ENCODE results near the gene RANBP3.

Gene RANBP3

GRCh38 chr19:5926641-5927440, 51.1 kb downstream of the RANBP3 start:
- TF ChIP-seq CEBPB (IDR thresholded peaks at IDR 0.05), result no peak
- no peak for TF ChIP-seq FOXM1 (IDR thresholded peaks at IDR 0.05; ENCODE audit: borderline replicate concordance, low read depth)
- no peak for TF ChIP-seq USF1 (IDR thresholded peaks at IDR 0.05)
- no peak for TF ChIP-seq CREB1 (IDR thresholded peaks at IDR 0.05; ENCODE audit: low read depth)

- TF ChIP-seq TEAD4 (IDR thresholded peaks at IDR 0.05) (no peak), REST (IDR thresholded peaks at IDR 0.05; ENCODE audit: low read depth) (no peak), USF1 (IDR thresholded peaks at IDR 0.05) (no peak), NFIC (IDR thresholded peaks at IDR 0.05) (no peak), ZBTB7A (IDR thresholded peaks at IDR 0.05; ENCODE audit: low read depth) (no peak), EGR1 (IDR thresholded peaks at IDR 0.05) (no peak), FOXM1 (IDR thresholded peaks at IDR 0.05; ENCODE audit: borderline replicate concordance, low read depth) (no peak)
Observed at GRCh38 chr19:5925830-5926427, 52.0 kb downstream of the RANBP3 start.

GRCh38 chr19:5923356-5923755, 54.6 kb downstream of the RANBP3 start:
- TF ChIP-seq NFIC (IDR thresholded peaks at IDR 0.05) (no peak), EP300 (IDR thresholded peaks at IDR 0.05; ENCODE audit: borderline replicate concordance) (no peak), MAX (IDR thresholded peaks at IDR 0.05) (no peak), CEBPB (IDR thresholded peaks at IDR 0.05) (no peak), EGR1 (IDR thresholded peaks at IDR 0.05) (no peak)

- TF ChIP-seq TCF12 (IDR thresholded peaks at IDR 0.05; ENCODE audit: low read depth), result no peak
- no peak for TF ChIP-seq EP300 (IDR thresholded peaks at IDR 0.05; ENCODE audit: borderline replicate concordance)
- no peak for TF ChIP-seq TAF1 (IDR thresholded peaks at IDR 0.05; ENCODE audit: low read depth)
- TF ChIP-seq EGR1 (IDR thresholded peaks at IDR 0.05), result no peak
- TF ChIP-seq TEAD4 (IDR thresholded peaks at IDR 0.05), result no peak
- no peak for TF ChIP-seq CREB1 (IDR thresholded peaks at IDR 0.05; ENCODE audit: low read depth)
- no peak for TF ChIP-seq RAD21 (IDR thresholded peaks at IDR 0.05; ENCODE audit: low read depth)
- no peak for TF ChIP-seq ZBTB7A (IDR thresholded peaks at IDR 0.05; ENCODE audit: low read depth)
- TF ChIP-seq NFIC (IDR thresholded peaks at IDR 0.05), result no peak
Observed at GRCh38 chr19:5922161-5922545, 55.8 kb downstream of the RANBP3 start.

GRCh38 chr19:5921516-5922160, 56.3 kb downstream of the RANBP3 start:
- TF ChIP-seq TCF12 (IDR thresholded peaks at IDR 0.05; ENCODE audit: low read depth) (no peak), CREB1 (IDR thresholded peaks at IDR 0.05; ENCODE audit: low read depth) (no peak), TEAD4 (IDR thresholded peaks at IDR 0.05) (no peak), NFIC (IDR thresholded peaks at IDR 0.05) (no peak), USF1 (IDR thresholded peaks at IDR 0.05) (no peak), MAX (IDR thresholded peaks at IDR 0.05) (no peak), REST (IDR thresholded peaks at IDR 0.05; ENCODE audit: low read depth) (no peak), FOXM1 (IDR thresholded peaks at IDR 0.05; ENCODE audit: borderline replicate concordance, low read depth) (no peak), RAD21 (IDR thresholded peaks at IDR 0.05; ENCODE audit: low read depth) (no peak), EP300 (IDR thresholded peaks at IDR 0.05; ENCODE audit: borderline replicate concordance) (no peak), ZBTB7A (IDR thresholded peaks at IDR 0.05; ENCODE audit: low read depth) (no peak), TAF1 (IDR thresholded peaks at IDR 0.05; ENCODE audit: low read depth) (no peak)
